ENCODE results near the gene IL10RB. TPM values are rescaled to one million over a fixed set of nuclear protein-coding genes. Genes with fewer than 3 reads are reported as not detected.

Gene IL10RB
- total and polyA plus RNA-seq, 10 of the 15 experiments (the other 5 are each of a cell fraction or from before 2014, with no cell fraction given), result 15.0 to 55.1 (median 34.9) TPM

DNA sequence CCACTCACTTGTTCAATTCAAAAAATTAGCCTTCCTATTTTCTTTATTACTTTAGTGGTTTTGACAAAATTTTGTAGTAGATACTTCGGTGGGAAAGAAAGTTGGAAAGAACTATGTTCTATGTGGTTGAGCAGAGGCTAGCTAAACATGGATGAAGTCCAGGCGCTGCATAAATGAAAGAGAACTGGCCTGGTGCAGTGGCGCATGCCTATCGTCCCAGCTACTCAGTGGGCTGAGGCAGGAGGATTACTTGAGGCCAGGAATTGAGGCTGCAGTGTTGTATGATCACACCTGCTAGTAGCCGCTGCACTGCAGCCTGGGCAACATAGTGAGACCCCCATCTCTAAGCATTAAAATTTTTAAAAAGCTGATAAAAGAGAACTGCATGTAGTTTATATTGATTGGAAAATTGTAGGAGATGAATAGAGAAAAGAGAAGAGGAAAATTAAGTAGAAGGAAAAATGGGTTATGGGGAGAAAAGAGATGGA is 79.6 kb downstream of the IL10RB start:
- Histone ChIP-seq H3K9me3 (replicated peaks; ENCODE audit: control insufficient read depth, insufficient read depth, low read length) (no peaks in the 10 kb centered on the region), H2AFZ (ENCODE audit: control insufficient read depth, low read depth, low read length) (no peak overlapping the region), H3K27ac (ENCODE audit: control insufficient read depth, insufficient read depth) (no peak overlapping the region), H3K9ac (ENCODE audit: control insufficient read depth, insufficient read depth, low read length) (no peak overlapping the region), H3K27me3 (replicated peaks in 1 of 2; ENCODE audit: control insufficient read depth in 2 of 2, insufficient read depth in 2 of 2, low read length in 1 of 2) (no peaks in the 10 kb centered on the region), H3K79me2 (ENCODE audit: control insufficient read depth, insufficient read depth, low read length) (no peaks in the 10 kb centered on the region), H3K4me2 (ENCODE audit: control insufficient read depth, insufficient read depth) (no peak overlapping the region), H3K4me1 (ENCODE audit: control insufficient read depth, insufficient read depth, low read length) (no peaks in the 10 kb centered on the region), H4K20me1 (ENCODE audit: control insufficient read depth, insufficient read depth) (no peaks in the 10 kb centered on the region), H3K36me3 (ENCODE audit: control insufficient read depth in 2 of 2, insufficient read depth in 2 of 2, low read length in 1 of 2) (peaks cover 8 to 35% of the 10 kb centered on the region in 2 experiments), H3K4me3 (no peak overlapping the region)
- ChIA-PET POLR2A (no interaction called here), CTCF (interaction anchor here (0.6 to 5.0 kb wide), 5 partner anchors 9 to 160 kb away, joined by 3 to 52 read pairs (median 3); no protein-coding TSS in a partner anchor), SMC1A (ENCODE audit: uncharacterized antibody, unreplicated experiment) (interaction anchor here (1.0 to 2.4 kb wide), 5 partner anchors 15 to 99 kb away, joined by 3 to 6 read pairs (median 4); no protein-coding TSS in a partner anchor), RAD21 (ENCODE audit: unreplicated experiment) (interaction anchor here (0.5 to 1.5 kb wide), 5 partner anchors 10 to 99 kb away, joined by 3 to 5 read pairs (median 4); no protein-coding TSS in a partner anchor)
- intact Hi-C loops (cut with micrococcal nuclease; ENCODE audit: unreplicated experiment), result no loop called here
- BruUV-seq (replicated peaks), result no TSS peak
- FAIRE-seq (no peak), ATAC-seq (no peak), DNase-seq (ENCODE audit: low read depth, low spot score) (no peak)
- in situ Hi-C loops (cut with MboI), result no loop called here
- 97% methylated on average over 5 of the region's 5 CpGs for WGBS (ENCODE audit: insufficient coverage, insufficient replicate concordance, low lambda C conversion rate, missing lambda C conversion rate)
- TF ChIP-seq ZNF592 (IDR thresholded peaks at IDR 0.05) (no peak), CHD4 (IDR thresholded peaks at IDR 0.05) (no peak), DPF2 (IDR thresholded peaks at IDR 0.05) (no peak), STAT3 (IDR thresholded peaks at IDR 0.05; ENCODE audit: low read depth, low read length) (no peak), TARDBP (IDR thresholded peaks at IDR 0.05; ENCODE audit: borderline replicate concordance) (no peak)

Other genes with a start within 250 kb of the IL10RB start
- not detected in 2 replicates for gene OLIG2, start 240.4 kb upstream of the IL10RB start, total RNA-seq (2014; rRNA removed)
- not detected in 2 replicates for gene OLIG2, start 240.4 kb upstream of the IL10RB start, total RNA-seq (2014; rRNA removed; fragmentation: Illumina TruSeq; extraction: Trizol)
- not detected in 2 replicates for gene OLIG2, start 240.4 kb upstream of the IL10RB start, total RNA-seq (2021)
- not detected in 2 replicates for gene OLIG2, start 240.4 kb upstream of the IL10RB start, polyA plus RNA-seq (2011; rRNA removed)
- gene OLIG2, start 240.4 kb upstream of the IL10RB start, polyA plus RNA-seq (2014; fragmentation: Illumina TruSeq; extraction: Trizol), result not detected in 2 replicates
- not detected for gene OLIG2, start 240.4 kb upstream of the IL10RB start, polyA plus RNA-seq (2014; fragmentation: Nextera tagmentation; extraction: Ambion mirVana)
- gene OLIG2, start 240.4 kb upstream of the IL10RB start, polyA plus RNA-seq (2014; rRNA removed), result not detected in 2 replicates
- gene OLIG2, start 240.4 kb upstream of the IL10RB start, polyA plus RNA-seq (2016; fragmentation: Nextera tagmentation; extraction: Ambion mirVana), result not detected
- not detected in 2 replicates for gene OLIG1, start 196.2 kb upstream of the IL10RB start, total RNA-seq (2014; rRNA removed)
- gene OLIG1, start 196.2 kb upstream of the IL10RB start, total RNA-seq (2014; rRNA removed; fragmentation: Illumina TruSeq; extraction: Trizol), result not detected in 2 replicates
- not detected in 2 replicates for gene OLIG1, start 196.2 kb upstream of the IL10RB start, total RNA-seq (2021)
- not detected in 2 replicates for gene OLIG1, start 196.2 kb upstream of the IL10RB start, polyA plus RNA-seq (2011; rRNA removed)
- gene OLIG1, start 196.2 kb upstream of the IL10RB start, polyA plus RNA-seq (2014; fragmentation: Illumina TruSeq; extraction: Trizol), result not detected in 2 replicates
- gene OLIG1, start 196.2 kb upstream of the IL10RB start, polyA plus RNA-seq (2014; fragmentation: Nextera tagmentation; extraction: Ambion mirVana), result not detected
- gene OLIG1, start 196.2 kb upstream of the IL10RB start, polyA plus RNA-seq (2014; rRNA removed), result not detected in 2 replicates
- gene OLIG1, start 196.2 kb upstream of the IL10RB start, polyA plus RNA-seq (2016; fragmentation: Nextera tagmentation; extraction: Ambion mirVana), result not detected
- 13.6 and 15.9 TPM in 2 replicates for gene IFNAR2, start 36.4 kb upstream of the IL10RB start, total RNA-seq (2014; rRNA removed)
- 17.8 and 20.4 TPM in 2 replicates for gene IFNAR2, start 36.4 kb upstream of the IL10RB start, total RNA-seq (2014; rRNA removed; fragmentation: Illumina TruSeq; extraction: Trizol)
- gene IFNAR2, start 36.4 kb upstream of the IL10RB start, total RNA-seq (2021), result 57.7 and 64.7 TPM in 2 replicates
- gene IFNAR2, start 36.4 kb upstream of the IL10RB start, polyA plus RNA-seq (2011; rRNA removed), result 99.7 and 143 TPM in 2 replicates
- 76.6 and 99.0 TPM in 2 replicates for gene IFNAR2, start 36.4 kb upstream of the IL10RB start, polyA plus RNA-seq (2014; fragmentation: Illumina TruSeq; extraction: Trizol)
- 10 to 100 TPM in 1 of 2 experiments, 1 to 10 TPM in 1; 8.5 to 23.3 TPM for gene IFNAR2, start 36.4 kb upstream of the IL10RB start, polyA plus RNA-seq (2014; fragmentation: Nextera tagmentation; extraction: Ambion mirVana)
- gene IFNAR2, start 36.4 kb upstream of the IL10RB start, polyA plus RNA-seq (2014; rRNA removed), result 29.1 and 51.4 TPM in 2 replicates
- 10 to 100 TPM; 66.1 to 67.4 TPM for gene IFNAR2, start 36.4 kb upstream of the IL10RB start, polyA plus RNA-seq (2016; fragmentation: Nextera tagmentation; extraction: Ambion mirVana)
- gene IFNAR1, start 58.6 kb downstream of the IL10RB start, total RNA-seq (2014; rRNA removed), result 17.0 and 17.3 TPM in 2 replicates
- 17.0 and 19.0 TPM in 2 replicates for gene IFNAR1, start 58.6 kb downstream of the IL10RB start, total RNA-seq (2014; rRNA removed; fragmentation: Illumina TruSeq; extraction: Trizol)
- gene IFNAR1, start 58.6 kb downstream of the IL10RB start, total RNA-seq (2021), result 33.2 and 35.5 TPM in 2 replicates
- 12.2 and 17.6 TPM in 2 replicates for gene IFNAR1, start 58.6 kb downstream of the IL10RB start, polyA plus RNA-seq (2011; rRNA removed)
- 23.6 and 28.6 TPM in 2 replicates for gene IFNAR1, start 58.6 kb downstream of the IL10RB start, polyA plus RNA-seq (2014; fragmentation: Illumina TruSeq; extraction: Trizol)
- gene IFNAR1, start 58.6 kb downstream of the IL10RB start, polyA plus RNA-seq (2014; fragmentation: Nextera tagmentation; extraction: Ambion mirVana), result 10 to 100 TPM; 25.6 to 30.9 TPM
- 10.9 and 12.0 TPM in 2 replicates for gene IFNAR1, start 58.6 kb downstream of the IL10RB start, polyA plus RNA-seq (2014; rRNA removed)
- 10 to 100 TPM; 55.3 to 62.4 TPM for gene IFNAR1, start 58.6 kb downstream of the IL10RB start, polyA plus RNA-seq (2016; fragmentation: Nextera tagmentation; extraction: Ambion mirVana)
- 78.3 and 91.0 TPM in 2 replicates for gene IFNGR2, start 137.0 kb downstream of the IL10RB start, total RNA-seq (2014; rRNA removed)
- gene IFNGR2, start 137.0 kb downstream of the IL10RB start, total RNA-seq (2014; rRNA removed; fragmentation: Illumina TruSeq; extraction: Trizol), result 75.2 and 79.7 TPM in 2 replicates
- gene IFNGR2, start 137.0 kb downstream of the IL10RB start, total RNA-seq (2021), result 67.3 and 71.5 TPM in 2 replicates
- 81.8 and 96.9 TPM in 2 replicates for gene IFNGR2, start 137.0 kb downstream of the IL10RB start, polyA plus RNA-seq (2011; rRNA removed)
- gene IFNGR2, start 137.0 kb downstream of the IL10RB start, polyA plus RNA-seq (2014; fragmentation: Illumina TruSeq; extraction: Trizol), result 98.8 and 144 TPM in 2 replicates
- 10 to 100 TPM; 23.6 to 33.2 TPM for gene IFNGR2, start 137.0 kb downstream of the IL10RB start, polyA plus RNA-seq (2014; fragmentation: Nextera tagmentation; extraction: Ambion mirVana)
- 72.9 and 85.1 TPM in 2 replicates for gene IFNGR2, start 137.0 kb downstream of the IL10RB start, polyA plus RNA-seq (2014; rRNA removed)
- 10 to 100 TPM; 75.7 to 84.2 TPM for gene IFNGR2, start 137.0 kb downstream of the IL10RB start, polyA plus RNA-seq (2016; fragmentation: Nextera tagmentation; extraction: Ambion mirVana)
- 15.1 and 17.6 TPM in 2 replicates for gene TMEM50B, start 213.6 kb downstream of the IL10RB start, total RNA-seq (2014; rRNA removed)
- gene TMEM50B, start 213.6 kb downstream of the IL10RB start, total RNA-seq (2014; rRNA removed; fragmentation: Illumina TruSeq; extraction: Trizol), result 13.2 and 13.3 TPM in 2 replicates
- 10.4 and 12.1 TPM in 2 replicates for gene TMEM50B, start 213.6 kb downstream of the IL10RB start, total RNA-seq (2021)
- 26.0 and 32.9 TPM in 2 replicates for gene TMEM50B, start 213.6 kb downstream of the IL10RB start, polyA plus RNA-seq (2011; rRNA removed)
- gene TMEM50B, start 213.6 kb downstream of the IL10RB start, polyA plus RNA-seq (2014; fragmentation: Illumina TruSeq; extraction: Trizol), result 13.8 and 20.7 TPM in 2 replicates
- 10 to 100 TPM; 15.9 to 23.8 TPM for gene TMEM50B, start 213.6 kb downstream of the IL10RB start, polyA plus RNA-seq (2014; fragmentation: Nextera tagmentation; extraction: Ambion mirVana)
- 17.6 and 20.5 TPM in 2 replicates for gene TMEM50B, start 213.6 kb downstream of the IL10RB start, polyA plus RNA-seq (2014; rRNA removed)
- gene TMEM50B, start 213.6 kb downstream of the IL10RB start, polyA plus RNA-seq (2016; fragmentation: Nextera tagmentation; extraction: Ambion mirVana), result 10 to 100 TPM; 41.6 to 42.1 TPM
- gene DNAJC28, start 225.3 kb downstream of the IL10RB start, total RNA-seq (2014; rRNA removed), result 0.45 and 0.49 TPM in 2 replicates
- 0.63 and 0.74 TPM in 2 replicates for gene DNAJC28, start 225.3 kb downstream of the IL10RB start, total RNA-seq (2014; rRNA removed; fragmentation: Illumina TruSeq; extraction: Trizol)
- gene DNAJC28, start 225.3 kb downstream of the IL10RB start, total RNA-seq (2021), result 0.26 and 0.58 TPM in 2 replicates
- gene DNAJC28, start 225.3 kb downstream of the IL10RB start, polyA plus RNA-seq (2011; rRNA removed), result 0.34 and 0.88 TPM in 2 replicates
- 0.32 and 0.54 TPM in 2 replicates for gene DNAJC28, start 225.3 kb downstream of the IL10RB start, polyA plus RNA-seq (2014; fragmentation: Illumina TruSeq; extraction: Trizol)
- under 1 TPM; 0.53 to 0.77 TPM for gene DNAJC28, start 225.3 kb downstream of the IL10RB start, polyA plus RNA-seq (2014; fragmentation: Nextera tagmentation; extraction: Ambion mirVana)
- 0.46 and 0.59 TPM in 2 replicates for gene DNAJC28, start 225.3 kb downstream of the IL10RB start, polyA plus RNA-seq (2014; rRNA removed)
- gene DNAJC28, start 225.3 kb downstream of the IL10RB start, polyA plus RNA-seq (2016; fragmentation: Nextera tagmentation; extraction: Ambion mirVana), result under 1 TPM; 0.29 to 0.55 TPM